ENCODE results near the gene ZNF598.

DNA sequence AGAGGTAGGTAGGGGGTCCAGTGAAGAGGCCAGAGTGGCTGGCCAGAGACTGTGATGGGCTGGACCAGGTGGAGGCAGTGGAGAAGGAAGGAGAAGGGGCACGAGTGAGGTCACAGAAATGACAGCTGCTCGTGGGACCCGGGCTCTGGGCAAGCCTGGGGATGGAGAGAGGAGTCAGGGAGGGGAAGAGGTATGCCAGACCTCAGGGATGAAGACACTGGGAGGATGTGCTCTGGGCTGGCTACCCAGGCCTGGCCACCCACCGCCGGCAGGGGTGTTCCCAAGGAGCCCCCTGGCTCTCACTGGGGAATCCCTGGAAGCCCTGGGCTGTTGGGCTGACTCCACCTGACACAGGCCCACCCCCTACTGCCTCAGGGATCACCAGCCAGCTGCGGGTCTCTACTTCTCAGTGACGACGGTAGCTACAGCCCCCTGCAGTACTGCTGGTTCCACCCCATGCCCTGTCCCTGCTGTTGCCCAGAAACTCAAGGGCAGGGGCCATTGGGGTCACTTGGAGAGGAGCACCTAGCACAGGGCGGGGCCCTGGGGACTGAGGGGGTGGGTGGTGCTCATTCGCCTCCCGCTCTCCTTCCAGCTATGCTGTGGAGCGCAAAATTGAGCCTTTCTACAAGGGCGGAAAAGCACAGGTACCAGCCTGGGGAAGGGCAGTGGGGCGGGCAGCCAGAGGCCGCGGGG is 36.0 kb downstream of the ZNF598 start:
- TF ChIP-seq, protein P1, sequence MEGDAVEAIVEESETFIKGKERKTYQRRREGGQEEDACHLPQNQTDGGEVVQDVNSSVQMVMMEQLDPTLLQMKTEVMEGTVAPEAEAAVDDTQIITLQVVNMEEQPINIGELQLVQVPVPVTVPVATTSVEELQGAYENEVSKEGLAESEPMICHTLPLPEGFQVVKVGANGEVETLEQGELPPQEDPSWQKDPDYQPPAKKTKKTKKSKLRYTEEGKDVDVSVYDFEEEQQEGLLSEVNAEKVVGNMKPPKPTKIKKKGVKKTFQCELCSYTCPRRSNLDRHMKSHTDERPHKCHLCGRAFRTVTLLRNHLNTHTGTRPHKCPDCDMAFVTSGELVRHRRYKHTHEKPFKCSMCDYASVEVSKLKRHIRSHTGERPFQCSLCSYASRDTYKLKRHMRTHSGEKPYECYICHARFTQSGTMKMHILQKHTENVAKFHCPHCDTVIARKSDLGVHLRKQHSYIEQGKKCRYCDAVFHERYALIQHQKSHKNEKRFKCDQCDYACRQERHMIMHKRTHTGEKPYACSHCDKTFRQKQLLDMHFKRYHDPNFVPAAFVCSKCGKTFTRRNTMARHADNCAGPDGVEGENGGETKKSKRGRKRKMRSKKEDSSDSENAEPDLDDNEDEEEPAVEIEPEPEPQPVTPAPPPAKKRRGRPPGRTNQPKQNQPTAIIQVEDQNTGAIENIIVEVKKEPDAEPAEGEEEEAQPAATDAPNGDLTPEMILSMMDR (conservative IDR thresholded peaks at IDR 0.05; ENCODE audit: low read depth, low read length): no peak
- TF ChIP-seq EZH2 (IDR thresholded peaks at IDR 0.05; ENCODE audit: borderline replicate concordance, low read depth, low read length, poor library complexity, severe bottlenecking): no peak
